Pons (tissue), 1 donor: Measurements from ENCODE around the gene CD58.

Source experiments
- DNase-seq: peaks from one replicate; pipeline ENCODE4 v3.0.0-alpha.2; 2016; ENCODE audit warnings: low spot score

The CD58 gene

DNA sequence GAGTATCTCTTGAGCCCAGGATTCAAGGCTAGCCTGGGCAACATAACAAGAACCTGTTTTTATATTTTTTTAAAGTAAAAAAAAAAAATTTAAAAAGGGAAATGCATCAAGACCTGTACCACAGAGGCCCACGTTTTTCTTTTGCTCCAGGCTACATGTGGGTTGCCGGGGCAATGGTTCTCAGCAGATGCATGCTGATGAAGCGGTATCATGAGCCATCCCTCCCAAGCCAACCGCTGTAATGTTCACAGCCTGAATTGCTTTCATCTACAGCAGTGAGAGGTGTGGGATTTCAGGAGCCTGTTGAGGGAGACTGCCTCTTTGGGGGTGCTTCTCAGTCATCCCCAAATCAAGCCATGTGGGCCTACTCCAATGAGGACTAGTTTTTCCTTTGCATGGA lies 60.5 kb downstream of the CD58 start:
- no peak for DNase-seq

DNA sequence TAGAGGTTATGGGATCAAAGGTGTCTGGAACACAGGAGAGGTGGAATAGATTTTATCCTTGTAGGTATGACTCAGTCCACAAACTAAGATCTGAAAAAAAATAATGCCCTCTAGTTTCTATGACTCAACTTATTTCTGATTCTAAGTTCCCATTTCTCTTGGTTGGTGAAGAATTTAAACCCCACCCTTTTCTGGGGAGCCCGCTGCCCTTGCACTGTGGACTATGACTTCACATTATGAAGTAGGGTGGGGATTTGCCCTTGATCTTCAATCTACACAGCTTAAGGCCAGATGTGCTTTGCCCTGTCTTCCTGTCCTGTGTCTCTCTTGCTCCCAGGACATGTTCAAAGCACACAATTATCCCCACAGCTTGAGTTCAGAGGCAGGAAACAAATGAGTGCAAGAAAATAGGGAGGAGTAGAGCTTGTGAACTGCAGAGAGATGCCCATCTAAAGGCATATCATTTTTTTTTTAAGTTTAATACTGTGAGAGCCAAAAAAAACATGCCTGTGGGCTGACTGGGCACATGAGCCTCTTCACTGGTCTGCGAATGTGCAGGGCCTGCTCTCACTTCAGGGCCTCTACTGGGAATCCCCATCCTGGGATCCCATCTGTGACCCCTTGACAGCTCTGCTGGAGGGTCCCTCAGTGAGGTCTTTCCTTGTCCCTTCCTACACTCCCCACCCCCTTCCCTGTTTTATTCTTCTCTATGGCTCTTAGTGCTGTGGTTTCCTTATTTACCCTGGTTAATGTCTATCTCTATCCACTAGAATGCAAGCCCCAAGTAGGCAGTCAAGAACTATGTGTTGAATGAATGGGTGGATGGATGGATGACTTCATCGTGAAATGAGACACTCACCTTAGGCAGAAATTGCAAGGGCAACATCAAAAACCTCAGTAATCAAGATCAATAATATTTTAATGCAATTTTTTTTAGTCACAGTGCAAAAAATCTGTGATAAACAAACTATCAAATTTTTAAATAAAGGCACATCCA lies 61.5 kb downstream of the CD58 start:
- no peak for DNase-seq

DNA sequence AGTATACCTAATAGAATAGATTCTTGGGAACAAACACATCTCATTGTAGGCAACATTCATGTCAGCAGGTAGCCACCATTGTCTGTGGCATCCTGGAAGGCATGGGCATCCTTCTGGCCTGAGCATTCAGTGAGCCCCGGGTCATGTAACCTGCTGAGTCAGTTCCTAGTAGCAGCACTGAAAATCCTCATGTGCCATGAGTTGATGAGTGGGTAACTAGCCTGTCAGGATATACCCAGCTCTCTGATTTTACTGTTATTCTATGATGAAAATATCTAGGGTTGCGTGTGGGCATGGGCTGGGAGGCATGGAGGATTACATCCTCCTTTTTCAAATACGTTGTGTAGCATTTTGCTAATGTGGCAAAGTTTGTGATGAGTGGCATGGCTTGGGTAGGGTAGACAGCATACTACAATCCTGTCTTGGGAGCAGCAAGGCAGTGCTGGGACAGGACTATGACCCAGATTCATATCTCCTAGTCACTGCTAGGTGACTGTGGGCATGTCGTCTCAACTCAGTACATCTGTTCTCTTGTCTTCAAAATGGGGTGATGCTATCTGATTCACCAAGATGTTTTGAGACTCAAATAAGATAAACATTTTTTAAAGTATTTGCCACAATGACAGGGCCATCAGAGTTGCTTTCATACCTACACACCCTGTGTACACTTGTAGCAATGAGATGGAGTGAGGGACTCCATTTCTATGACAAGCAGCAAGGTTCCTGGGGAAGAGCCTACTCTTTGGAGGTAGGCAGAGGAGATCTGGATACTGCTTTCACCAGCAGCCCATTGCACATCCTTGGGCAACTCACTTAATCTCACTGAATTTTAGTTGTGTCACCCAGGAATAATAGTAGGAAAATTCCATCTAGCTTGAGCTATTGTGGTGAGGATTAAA lies 62.5 kb downstream of the CD58 start:
- no peak for DNase-seq

DNA sequence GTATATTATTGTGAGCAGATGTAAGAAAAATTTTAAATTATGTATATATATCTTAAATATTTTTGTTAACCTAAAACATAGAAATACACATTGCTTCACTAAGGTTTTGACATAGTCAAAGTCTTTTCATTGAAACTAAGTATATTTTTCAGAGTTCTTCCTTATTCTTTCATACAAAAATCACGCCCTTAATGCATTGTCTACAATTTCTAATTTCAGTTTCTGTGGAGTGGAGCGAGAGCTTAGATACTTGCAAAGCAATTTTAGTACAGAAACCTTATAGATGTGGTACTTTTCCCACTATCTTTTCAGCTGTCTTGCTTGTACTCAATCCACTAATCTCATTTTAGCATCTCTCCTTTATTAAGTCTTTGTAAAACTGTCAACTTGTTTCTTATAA lies 63.2 kb downstream of the CD58 start:
- DNase-seq: no peak

DNA sequence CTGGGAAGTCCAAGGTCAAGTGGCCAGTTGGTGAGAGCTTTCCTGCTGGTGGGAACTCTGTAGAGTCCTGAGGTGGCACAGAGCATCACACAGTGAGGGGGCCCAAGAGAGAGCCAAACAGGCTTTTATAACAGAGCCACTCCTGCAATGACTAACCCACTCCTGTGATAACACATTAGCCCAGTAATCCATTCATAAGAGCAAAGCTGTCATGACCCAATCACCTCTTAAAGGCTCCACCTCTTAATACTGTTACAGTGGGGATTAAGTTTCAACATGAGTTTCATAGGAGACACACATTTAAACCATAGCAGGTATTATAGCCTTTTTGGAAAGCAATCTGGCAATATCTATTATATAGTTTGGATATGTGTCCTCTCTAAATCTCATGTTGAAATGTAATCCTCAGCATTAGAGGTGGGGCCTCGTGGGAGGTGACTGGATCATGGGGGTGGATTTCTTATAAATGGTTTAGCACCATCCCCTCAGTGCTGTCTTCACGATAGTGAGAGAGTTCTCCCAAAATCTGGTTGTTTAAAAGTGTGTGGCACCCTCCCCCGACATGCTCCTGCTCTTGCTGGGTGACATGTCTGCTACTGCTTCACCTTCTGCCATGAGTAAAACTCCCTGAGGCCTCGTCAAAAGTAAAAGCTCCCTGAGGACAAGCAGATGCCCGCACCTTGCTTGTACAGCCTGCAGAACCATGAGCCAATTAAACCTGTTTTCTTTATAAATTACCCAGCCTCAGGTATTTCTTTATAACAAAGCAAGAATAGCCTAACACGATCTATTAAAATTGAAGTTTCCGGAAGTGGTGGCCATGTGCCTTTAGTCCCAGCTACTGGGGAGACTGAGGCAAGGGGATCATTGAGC lies 64.5 kb downstream of the CD58 start:
- no peak for DNase-seq

DNA sequence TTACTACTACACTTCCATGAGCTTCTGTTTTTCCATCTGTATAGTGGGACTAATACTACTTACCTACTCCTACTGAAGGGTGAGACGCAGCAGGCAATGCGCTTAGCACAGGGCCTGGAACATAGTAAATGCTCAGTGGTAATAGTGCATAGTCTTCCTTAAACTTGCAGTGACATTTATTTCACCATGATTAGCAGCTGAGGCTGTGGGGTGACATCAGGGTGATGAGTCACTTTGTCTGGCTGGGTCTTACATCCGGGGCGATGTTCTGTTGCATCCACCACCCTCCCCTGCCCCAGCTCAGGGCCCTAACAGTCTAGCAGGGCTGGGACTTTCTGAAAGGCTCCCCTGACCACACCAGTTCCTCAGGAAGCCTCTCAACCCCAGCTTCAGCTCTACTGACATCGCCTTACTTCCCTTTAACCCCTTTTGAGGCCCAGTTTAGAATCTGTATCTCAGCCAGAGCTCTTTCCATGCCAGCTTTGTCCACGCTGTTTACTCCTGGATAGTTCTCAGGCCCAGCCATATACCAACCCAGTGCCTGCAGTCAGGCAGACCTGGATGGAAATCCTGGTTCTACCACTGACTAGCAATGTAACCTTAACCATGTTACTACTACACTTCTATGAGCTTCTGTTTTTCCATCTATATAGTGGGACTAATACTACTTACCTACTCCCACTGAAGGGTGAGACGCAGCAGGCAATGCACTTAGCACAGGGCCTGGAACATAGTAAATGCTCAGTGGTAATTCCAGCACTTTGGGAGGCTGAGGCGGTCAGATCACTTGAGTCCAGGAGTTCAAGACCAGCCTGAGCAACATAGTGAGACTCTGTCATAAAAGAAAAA lies 66.3 kb downstream of the CD58 start:
- peak; percentile 78 for DNase-seq

DNA sequence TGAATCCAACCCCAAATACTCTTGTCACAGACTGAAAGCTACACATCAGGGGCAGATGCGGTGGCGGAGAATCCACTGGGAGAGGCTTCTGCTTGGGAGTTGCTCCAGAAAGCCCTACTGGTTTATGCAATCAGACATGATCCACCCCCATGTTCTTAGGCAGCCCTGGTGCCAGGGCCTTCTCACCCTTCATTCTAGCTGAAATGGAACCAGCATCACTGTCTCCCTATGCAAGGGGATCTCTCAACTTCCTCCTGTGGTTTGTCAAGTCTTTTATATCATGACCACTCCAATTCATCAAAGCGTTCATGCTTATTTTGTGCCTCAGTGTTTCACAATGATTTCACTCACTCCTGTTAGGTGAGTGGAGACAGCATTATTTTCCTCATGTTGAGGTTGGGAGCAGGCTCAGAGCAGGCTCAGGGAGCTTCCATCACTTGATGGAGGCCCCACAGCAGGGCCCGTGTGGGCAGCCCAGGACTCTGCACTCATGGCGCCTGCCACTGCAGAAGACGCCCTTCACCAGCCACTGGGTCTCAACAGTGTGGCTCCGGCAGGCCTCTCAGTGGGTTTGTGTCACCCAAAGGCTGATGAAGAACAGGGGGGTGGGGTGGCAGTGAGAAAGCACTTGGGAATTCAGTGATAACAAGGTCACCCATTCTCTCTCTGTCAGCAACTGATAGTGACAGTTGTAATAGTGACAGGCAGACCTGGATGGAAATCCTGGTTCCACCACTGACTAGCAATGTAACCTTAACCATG lies 67.1 kb downstream of the CD58 start:
- DNase-seq: no peak

DNA sequence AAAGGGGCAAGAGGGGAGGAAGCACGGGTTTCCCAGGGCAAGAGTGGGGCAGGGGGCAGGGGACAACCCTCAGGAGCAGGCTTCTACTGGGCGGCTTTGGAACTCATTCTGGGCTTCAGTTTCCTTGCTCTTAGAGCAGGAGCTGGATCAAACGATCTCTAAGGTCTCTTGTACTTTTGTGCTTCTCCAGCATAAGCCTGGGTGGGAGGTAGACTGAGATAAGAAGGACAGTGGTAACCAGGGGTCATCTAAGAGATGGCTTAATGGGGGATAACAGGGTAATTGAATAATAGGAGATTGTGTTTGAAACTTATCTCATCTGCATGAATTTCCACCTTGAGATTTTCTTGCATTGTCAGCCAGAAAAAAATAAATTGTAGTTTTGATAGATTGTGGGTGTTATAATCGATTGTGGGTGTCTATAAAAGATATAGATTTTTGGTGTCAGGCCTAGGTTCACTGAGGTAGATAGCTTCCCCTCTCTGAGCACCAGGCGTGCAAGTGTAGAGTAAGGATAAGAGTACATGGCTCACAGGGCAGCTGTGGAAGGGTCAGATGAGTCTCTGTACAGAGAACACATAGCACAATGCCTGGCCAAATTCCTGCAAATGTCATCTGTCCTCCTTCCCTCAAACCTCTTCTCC lies 68.0 kb downstream of the CD58 start:
- DNase-seq: no peak

DNA sequence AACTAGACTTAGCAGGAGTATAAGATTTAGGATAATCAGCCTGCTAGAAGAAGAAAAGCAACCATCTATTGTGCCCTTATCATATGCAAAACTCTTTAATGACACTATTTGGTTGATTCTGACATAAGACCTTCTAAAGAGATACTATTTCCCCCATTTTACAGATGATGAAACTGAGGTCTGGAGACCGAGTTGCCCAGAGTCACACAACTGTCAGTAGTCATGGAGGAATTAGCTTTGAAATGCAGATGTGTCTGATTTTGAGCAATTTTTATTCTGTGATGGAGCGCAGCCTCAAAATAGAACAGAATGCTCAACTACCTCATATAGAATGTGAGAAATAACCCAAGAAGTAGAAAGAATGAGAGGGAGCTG lies 69.0 kb downstream of the CD58 start:
- no peak for DNase-seq

DNA sequence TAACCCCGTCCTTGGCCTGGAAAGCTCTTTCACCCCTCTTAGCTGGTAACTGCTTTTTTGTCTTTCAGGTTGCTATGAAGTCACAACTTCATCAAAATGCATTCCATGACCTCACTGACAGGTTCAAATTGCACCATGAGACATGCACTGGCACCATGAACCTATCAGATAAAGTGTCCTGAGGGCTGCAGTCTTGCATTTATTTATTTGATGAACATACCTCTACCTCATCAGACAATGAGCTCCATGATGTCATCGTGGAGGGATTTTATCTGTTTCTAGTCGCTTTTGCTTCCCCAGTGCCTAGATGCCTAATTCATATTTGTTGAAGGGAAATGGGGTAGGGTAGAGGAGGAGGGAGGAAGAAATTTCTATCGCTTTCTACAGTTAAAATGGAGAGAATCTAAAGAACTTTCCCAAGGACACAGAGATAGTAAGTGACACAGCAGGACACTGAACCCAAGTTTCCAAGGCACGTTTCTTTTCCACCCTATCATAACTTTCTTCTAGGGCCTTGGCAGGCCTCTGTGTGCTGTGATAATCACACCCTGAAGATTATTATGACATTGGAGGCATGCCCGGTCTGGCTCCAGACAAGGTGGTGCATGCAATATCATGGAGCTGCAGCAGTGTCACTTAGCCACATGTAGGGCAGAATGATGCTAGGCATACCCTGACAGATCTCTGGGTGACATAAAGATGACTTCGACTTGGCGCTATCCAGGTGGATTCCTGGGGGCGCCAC lies 69.5 kb downstream of the CD58 start:
- DNase-seq: no peak

DNA sequence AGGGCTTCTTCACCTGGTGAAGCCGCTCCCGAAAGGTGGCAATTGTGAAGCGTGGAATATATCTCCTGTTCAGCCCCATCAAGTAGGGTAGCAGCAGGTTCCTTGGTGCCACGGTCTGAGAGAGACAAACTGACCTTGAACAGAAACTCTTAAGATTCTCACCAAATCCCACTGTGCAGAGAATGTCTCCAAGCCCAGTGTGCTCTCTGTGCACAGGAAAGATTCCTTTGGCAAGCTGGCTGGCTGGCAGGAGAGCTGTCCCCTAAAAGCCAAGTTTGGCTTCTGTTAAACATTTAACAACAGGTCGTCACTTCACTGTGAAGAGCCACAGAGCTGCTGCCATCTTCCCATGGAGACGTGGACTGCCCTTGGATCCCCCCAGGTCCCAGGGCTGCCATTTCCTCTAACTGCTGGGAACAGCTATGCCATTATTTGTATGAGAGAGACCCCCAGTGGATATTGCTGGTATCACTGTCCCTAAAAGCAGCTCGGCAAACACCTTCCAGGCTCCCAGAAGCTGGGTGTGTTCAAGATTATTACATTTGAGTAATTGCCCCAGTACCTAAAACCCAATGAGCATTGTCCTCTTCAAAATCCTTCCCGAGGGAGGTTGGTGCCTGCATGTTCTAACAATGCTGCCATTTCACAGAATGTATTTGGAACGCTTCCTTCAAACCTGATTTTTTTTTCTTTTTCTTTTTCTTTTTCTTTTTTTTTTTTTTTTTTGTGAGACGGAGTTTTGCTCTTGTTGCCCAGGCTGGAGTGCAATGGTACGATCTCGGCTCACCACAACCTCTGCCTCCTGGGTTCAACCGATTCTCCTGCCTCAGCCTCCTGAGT lies 71.8 kb downstream of the CD58 start:
- DNase-seq: peak; percentile 88

DNA sequence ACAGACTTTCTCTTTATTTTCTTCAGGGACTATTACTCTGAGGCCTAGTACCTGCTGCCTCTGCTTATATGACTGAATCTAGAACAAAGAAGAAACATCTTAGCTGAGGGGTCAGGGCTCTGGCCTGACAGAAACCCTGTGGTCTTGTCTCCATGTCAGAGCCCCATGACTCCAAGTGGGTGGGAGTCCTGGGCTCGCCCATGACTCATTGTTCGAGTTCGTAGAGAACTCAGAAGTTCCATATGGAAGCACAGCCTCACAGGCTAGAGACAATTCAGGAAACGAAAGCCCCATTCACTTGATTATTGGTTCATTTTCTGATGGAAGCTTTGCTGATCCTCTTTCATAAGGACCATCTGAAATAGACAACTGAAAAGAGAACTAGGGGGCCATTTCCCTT lies 73.2 kb downstream of the CD58 start:
- DNase-seq: no peak

DNA sequence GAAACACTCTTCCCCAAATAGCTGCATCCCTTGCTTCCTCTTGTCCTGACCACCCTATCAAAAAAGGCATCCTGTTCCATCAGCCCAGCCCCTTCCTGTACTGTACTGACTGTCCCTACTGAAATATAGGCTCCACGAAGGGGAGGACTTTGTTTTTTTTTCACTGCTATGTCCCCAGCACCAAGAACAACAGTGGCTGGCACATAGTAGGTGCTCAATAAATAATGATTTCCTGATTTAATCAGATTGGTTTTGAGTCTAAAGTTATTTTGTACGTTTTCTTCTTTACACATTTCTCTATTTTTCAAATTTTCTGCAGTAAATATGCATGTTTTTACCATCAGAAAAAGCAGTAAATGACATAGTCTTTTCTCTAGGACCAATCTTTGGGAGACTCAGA lies 73.9 kb downstream of the CD58 start:
- no peak for DNase-seq

DNA sequence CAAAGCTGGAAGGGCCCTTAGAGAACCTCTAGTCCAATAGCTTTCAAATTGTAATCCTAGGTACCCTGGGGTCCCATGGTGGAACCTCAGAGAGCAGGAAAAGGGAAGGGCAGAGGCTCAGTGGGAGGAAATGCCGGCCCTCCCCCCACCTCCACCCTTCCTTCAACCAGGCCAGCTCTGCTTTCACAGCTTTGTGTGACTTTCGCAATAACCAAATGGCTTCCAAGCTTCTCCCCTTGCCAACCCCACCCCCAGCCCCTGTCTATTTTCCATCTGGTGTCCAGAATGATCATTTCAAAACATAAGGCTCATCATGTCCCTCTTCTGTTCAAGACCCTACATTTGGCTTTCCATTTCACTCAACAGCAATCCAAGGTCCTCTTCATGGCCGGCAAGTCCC lies 74.4 kb downstream of the CD58 start:
- DNase-seq: no peak

DNA sequence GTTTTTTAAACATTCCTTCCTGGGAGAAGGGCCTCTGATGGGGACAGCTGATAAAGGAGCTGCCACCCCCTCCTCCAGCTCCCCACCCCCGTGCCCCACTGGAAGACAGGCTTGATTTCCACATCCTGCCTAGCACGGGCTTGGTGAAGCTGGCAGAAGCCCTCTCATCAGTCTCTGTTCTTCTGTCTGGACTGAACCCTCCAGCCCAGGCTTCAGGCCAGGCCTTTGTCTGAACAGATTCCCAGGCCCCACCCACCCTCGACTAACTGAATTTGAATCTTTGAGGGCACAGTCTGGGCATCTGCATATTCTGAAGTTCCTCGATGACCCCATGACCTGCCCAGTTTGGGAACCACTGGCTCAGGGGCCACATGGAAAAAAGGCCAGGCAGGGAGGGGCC lies 75.3 kb downstream of the CD58 start:
- no peak for DNase-seq

DNA sequence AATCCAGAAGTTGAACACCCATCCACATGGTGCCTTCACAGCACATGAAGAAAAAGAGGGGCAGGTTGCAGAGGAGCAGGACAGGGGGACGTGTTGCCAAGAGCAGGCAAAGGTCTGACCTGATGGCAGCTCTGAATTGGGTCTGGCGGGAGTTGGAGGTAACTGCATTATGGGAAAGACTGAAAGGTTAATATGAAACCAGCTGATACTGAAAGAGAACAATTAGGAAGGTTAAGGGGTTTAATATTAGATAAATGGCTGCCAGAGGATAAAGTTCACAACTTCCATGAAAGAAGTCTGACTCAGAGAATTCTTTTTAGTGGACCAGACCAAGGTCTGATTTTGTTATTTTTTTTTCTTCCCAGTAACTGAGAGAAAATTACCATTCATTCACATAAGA lies 76.1 kb downstream of the CD58 start:
- no peak for DNase-seq

DNA sequence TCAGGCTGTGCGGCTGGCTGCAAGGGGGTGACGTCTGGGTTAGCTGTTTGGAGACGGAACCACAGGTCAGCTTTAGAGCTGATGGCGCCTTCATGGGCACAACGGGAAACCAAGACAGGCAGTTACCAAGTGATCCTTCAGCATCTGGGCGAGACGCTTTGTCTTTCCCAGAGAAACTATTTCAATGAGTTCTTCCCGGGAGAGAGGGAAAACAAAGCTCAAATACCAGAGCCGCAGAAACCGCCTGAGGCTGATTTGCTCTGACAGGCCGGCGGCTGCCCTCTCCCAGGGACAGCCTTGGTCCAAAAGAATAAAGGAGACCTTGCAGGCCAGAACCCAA lies 76.5 kb downstream of the CD58 start:
- DNase-seq: no peak
